Measurements from ENCODE around the gene FRMD3. TPM values are rescaled to one million over a fixed set of nuclear protein-coding genes. Genes with fewer than 3 reads are reported as not detected.

The FRMD3 gene
- total and polyA plus RNA-seq, 7 donors = 5.9 to 27.4 (median 8.3) TPM

- intact Hi-C loops (cut with DNase I) = no loop called here
- H3K4me1 ChIP-seq = peaks cover 0 to 7% (median 2%) of the 10 kb centered on the region in 4 donors
- no peak for TF ChIP-seq EP300 (IDR thresholded peaks at IDR 0.05)
- no peak for TF ChIP-seq CTCF (IDR thresholded peaks at IDR 0.05)
- TF ChIP-seq POLR2AphosphoS5 (IDR thresholded peaks at IDR 0.05) = no peak
- no peak for TF ChIP-seq POLR2A (IDR thresholded peaks at IDR 0.05)
- peaks cover 0 to 1% (median 0%) of the 10 kb centered on the region in 4 donors for H3K9me3 ChIP-seq
- 88 to 89% methylated on average over 5 of the region's 5 CpGs for WGBS, 2 donors
- H3K27ac ChIP-seq = no peak overlapping the region
- no peak overlapping the region for H3K4me3 ChIP-seq
- no peaks in the 10 kb centered on the region for H3K36me3 ChIP-seq
- no peaks in the 10 kb centered on the region for H3K27me3 ChIP-seq
- DNase-seq = no peak
Measured at GRCh38 chr9:83280268-83280667, 257.9 kb downstream of the FRMD3 start.

DNA sequence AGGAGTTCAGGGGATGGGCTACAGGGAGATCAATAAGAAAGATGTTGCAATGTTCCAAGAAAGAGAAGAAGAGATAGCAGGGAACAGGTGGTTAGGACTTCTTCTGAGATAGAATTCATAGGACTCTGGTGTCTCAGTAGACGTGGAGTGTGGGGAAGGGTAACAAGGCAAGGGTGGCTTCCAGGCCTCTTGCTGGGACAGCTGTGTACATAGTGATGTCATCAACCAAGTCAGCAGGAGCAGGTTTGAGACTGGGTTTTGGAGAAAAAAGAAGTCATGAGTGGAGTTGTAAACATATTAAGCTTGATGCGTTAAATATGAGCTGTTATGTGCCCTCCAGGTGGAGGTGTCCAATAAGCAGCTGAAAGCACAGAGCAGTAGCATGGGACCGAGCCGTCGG lies 263.4 kb downstream of the FRMD3 start:
- no peak for DNase-seq
- intact Hi-C loops (cut with DNase I) = no loop called here
- no peak overlapping the region for H3K27ac ChIP-seq
- no peaks in the 10 kb centered on the region for H3K36me3 ChIP-seq
- no peaks in the 10 kb centered on the region for H3K27me3 ChIP-seq
- H3K9me3 ChIP-seq = no peaks in the 10 kb centered on the region
- no peaks in the 10 kb centered on the region for H3K4me1 ChIP-seq
- WGBS, 2 donors = 90 to 93% methylated on average over 5 of the region's 5 CpGs
- no peak overlapping the region for H3K4me3 ChIP-seq
- TF ChIP-seq EP300 (IDR thresholded peaks at IDR 0.05) = no peak
- no peak for TF ChIP-seq CTCF (IDR thresholded peaks at IDR 0.05)
- TF ChIP-seq POLR2AphosphoS5 (IDR thresholded peaks at IDR 0.05) = no peak
- no peak for TF ChIP-seq POLR2A (IDR thresholded peaks at IDR 0.05)

GRCh38 chr9:83271665-83272071 lies 266.5 kb downstream of the FRMD3 start:
- Histone ChIP-seq H3K27me3 (no peaks in the 10 kb centered on the region), H3K36me3 (no peaks in the 10 kb centered on the region), H3K27ac (no peak overlapping the region), H3K4me1 (peaks cover 0 to 12% (median 8%) of the 10 kb centered on the region in 4 donors), H3K9me3 (no peaks in the 10 kb centered on the region), H3K4me3 (no peak overlapping the region)
- WGBS, 2 donors = 63 to 89% methylated on average over 2 of the region's 2 CpGs
- TF ChIP-seq EP300 (IDR thresholded peaks at IDR 0.05) = no peak
- intact Hi-C loops (cut with DNase I) = no loop called here
- no peak for DNase-seq

DNA sequence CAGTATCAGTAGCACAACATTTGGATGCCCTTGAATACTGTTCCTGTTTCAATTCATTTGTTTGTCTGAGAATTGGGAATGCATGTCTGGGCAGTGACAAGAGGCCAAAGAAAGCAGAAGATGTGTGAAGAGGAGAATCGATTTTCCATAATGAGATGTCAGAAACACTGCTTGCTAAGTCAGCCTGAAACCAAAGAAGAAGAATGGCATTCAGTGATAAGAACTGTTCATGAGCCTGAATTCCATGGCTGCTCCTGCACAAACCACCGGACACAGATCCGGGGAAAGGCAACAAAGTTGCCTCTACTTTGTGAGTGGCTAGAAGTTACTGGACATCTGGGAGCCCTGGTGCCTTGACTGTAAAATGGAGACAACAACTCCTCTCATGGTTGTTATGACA lies 268.1 kb downstream of the FRMD3 start:
- TF ChIP-seq EP300 (IDR thresholded peaks at IDR 0.05) (no peak), POLR2A (IDR thresholded peaks at IDR 0.05) (no peak), CTCF (IDR thresholded peaks at IDR 0.05) (no peak), POLR2AphosphoS5 (IDR thresholded peaks at IDR 0.05) (no peak)
- no peak overlapping the region for H3K27ac ChIP-seq

DNA sequence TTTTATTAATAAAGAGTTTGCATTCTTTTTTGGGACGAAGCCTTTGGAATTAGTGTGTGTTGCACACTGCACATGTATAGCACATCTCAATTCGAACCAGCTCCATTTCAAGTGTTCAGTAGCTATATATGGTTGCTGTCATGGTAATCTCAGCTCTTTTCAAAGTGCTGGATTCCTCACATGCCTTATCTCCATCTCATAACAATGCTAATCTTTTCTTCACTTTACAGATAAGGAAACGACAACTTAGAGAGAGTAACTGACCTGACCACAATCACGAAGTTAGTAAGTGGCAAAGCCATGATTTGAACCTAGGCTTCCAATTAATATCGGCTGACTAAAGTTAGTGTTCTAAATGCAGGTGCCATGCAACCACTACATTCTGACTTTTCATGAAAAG lies 270.5 kb downstream of the FRMD3 start:
- WGBS, 2 donors = 68 to 81% methylated on average over 5 of the region's 5 CpGs
- Histone ChIP-seq H3K27ac (no peak overlapping the region), H3K9me3 (no peaks in the 10 kb centered on the region), H3K36me3 (no peaks in the 10 kb centered on the region), H3K4me3 (no peak overlapping the region), H3K27me3 (no peaks in the 10 kb centered on the region), H3K4me1 (peaks cover 0 to 15% (median 12%) of the 10 kb centered on the region in 4 donors)
- TF ChIP-seq EP300 (IDR thresholded peaks at IDR 0.05) = no peak
- TF ChIP-seq POLR2AphosphoS5 (IDR thresholded peaks at IDR 0.05) = no peak
- no peak for TF ChIP-seq POLR2A (IDR thresholded peaks at IDR 0.05)
- TF ChIP-seq CTCF (IDR thresholded peaks at IDR 0.05) = no peak
- DNase-seq = no peak
- intact Hi-C loops (cut with DNase I) = no loop called here

More for the DNA sequence above, 268.1 kb downstream of the FRMD3 start:
- Histone ChIP-seq H3K4me1 (peaks cover 0 to 15% (median 12%) of the 10 kb centered on the region in 4 donors), H3K4me3 (no peak overlapping the region), H3K9me3 (no peaks in the 10 kb centered on the region), H3K36me3 (no peaks in the 10 kb centered on the region), H3K27me3 (no peaks in the 10 kb centered on the region)
- intact Hi-C loops (cut with DNase I) = no loop called here
- DNase-seq = no peak
- 84 to 86% methylated on average over 3 of the region's 3 CpGs for WGBS, 2 donors
